Measurements from ENCODE around the gene VPS52. TPM values are rescaled to one million over a fixed set of nuclear protein-coding genes. Genes with fewer than 3 reads are reported as not detected.

VPS52 gene
- total and polyA plus RNA-seq, 9 of the 15 experiments (the other 6 are each of a cell fraction or from before 2014, with no cell fraction given): 24.4 to 103 (median 40.2) TPM

DNA sequence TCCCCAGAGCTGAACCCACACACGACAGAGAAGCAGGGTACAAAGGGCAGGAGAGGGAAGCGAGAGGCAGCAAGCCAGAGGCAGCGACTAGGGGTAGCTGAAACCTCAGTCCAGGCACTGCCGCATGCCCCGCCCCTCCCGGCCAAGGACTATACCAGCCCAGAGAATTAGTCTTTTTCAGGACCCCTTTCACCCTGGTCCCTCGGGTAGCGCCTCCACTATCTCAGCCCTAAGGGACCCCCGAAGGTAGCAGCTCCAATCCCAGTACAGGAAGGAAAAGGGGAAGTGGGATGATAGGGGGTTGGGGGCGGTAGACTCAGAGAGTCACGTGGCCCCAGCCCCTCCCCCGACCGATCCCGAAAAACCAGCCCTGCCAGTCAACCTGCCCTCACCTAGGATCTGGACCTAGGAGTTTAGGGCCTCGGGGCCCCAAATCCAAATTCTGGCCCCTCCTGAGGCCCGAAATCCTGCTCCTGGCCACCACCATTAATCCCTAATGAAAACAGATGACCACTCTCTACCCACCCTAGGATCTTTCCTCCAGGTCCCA lies 25.8 kb upstream of the VPS52 start (continued):
- TF ChIP-seq, protein P1, sequence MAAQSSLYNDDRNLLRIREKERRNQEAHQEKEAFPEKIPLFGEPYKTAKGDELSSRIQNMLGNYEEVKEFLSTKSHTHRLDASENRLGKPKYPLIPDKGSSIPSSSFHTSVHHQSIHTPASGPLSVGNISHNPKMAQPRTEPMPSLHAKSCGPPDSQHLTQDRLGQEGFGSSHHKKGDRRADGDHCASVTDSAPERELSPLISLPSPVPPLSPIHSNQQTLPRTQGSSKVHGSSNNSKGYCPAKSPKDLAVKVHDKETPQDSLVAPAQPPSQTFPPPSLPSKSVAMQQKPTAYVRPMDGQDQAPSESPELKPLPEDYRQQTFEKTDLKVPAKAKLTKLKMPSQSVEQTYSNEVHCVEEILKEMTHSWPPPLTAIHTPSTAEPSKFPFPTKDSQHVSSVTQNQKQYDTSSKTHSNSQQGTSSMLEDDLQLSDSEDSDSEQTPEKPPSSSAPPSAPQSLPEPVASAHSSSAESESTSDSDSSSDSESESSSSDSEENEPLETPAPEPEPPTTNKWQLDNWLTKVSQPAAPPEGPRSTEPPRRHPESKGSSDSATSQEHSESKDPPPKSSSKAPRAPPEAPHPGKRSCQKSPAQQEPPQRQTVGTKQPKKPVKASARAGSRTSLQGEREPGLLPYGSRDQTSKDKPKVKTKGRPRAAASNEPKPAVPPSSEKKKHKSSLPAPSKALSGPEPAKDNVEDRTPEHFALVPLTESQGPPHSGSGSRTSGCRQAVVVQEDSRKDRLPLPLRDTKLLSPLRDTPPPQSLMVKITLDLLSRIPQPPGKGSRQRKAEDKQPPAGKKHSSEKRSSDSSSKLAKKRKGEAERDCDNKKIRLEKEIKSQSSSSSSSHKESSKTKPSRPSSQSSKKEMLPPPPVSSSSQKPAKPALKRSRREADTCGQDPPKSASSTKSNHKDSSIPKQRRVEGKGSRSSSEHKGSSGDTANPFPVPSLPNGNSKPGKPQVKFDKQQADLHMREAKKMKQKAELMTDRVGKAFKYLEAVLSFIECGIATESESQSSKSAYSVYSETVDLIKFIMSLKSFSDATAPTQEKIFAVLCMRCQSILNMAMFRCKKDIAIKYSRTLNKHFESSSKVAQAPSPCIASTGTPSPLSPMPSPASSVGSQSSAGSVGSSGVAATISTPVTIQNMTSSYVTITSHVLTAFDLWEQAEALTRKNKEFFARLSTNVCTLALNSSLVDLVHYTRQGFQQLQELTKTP (IDR thresholded peaks at IDR 0.05; ENCODE audit: low read depth in 1 of 2, partially characterized antibody in 2 of 2): no peak
- no peak for TF ChIP-seq NFRKB (IDR thresholded peaks at IDR 0.05; ENCODE audit: low read depth)
- TF ChIP-seq SNIP1 (IDR thresholded peaks at IDR 0.05; ENCODE audit: low read depth): no peak
- no peak for TF ChIP-seq COPS2 (conservative IDR thresholded peaks at IDR 0.05)
- no peak for TF ChIP-seq RBM22 (IDR thresholded peaks at IDR 0.05; ENCODE audit: low read depth, low read length, poor library complexity, severe bottlenecking)
- TF ChIP-seq HDAC2 (IDR thresholded peaks at IDR 0.05): no peak
- TF ChIP-seq KLF1 (tag; IDR thresholded peaks at IDR 0.05): no peak
- no peak for TF ChIP-seq ZSCAN29 (IDR thresholded peaks at IDR 0.05)
- TF ChIP-seq, protein P2, sequence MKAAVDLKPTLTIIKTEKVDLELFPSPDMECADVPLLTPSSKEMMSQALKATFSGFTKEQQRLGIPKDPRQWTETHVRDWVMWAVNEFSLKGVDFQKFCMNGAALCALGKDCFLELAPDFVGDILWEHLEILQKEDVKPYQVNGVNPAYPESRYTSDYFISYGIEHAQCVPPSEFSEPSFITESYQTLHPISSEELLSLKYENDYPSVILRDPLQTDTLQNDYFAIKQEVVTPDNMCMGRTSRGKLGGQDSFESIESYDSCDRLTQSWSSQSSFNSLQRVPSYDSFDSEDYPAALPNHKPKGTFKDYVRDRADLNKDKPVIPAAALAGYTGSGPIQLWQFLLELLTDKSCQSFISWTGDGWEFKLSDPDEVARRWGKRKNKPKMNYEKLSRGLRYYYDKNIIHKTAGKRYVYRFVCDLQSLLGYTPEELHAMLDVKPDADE (conservative IDR thresholded peaks at IDR 0.05; ENCODE audit: control insufficient read depth, low read depth, low read length): no peak
- no peak for TF ChIP-seq FOSL1 (tag; conservative IDR thresholded peaks at IDR 0.05)
- no peak for TF ChIP-seq ZNF589 (CRISPR knock-in tag; IDR thresholded peaks at IDR 0.05; ENCODE audit: low read depth)
- TF ChIP-seq ZBTB7A (IDR thresholded peaks at IDR 0.05; ENCODE audit: borderline replicate concordance, control insufficient read depth, low read depth, low read length): peak; percentile 64; the same call in 1 of the 2 replicates
- no peak for TF ChIP-seq ZNF197 (CRISPR knock-in tag; IDR thresholded peaks at IDR 0.05; ENCODE audit: low read depth)
- TF ChIP-seq, protein P3, sequence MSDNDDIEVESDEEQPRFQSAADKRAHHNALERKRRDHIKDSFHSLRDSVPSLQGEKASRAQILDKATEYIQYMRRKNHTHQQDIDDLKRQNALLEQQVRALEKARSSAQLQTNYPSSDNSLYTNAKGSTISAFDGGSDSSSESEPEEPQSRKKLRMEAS (CRISPR knock-in tag; IDR thresholded peaks at IDR 0.05): peak; percentile 58
- TF ChIP-seq FOXA1 (IDR thresholded peaks at IDR 0.05; ENCODE audit: borderline replicate concordance): no peak
- no peak for TF ChIP-seq SREBF2 (CRISPR knock-in tag; IDR thresholded peaks at IDR 0.05)
- no peak for TF ChIP-seq HDAC6 (IDR thresholded peaks at IDR 0.05; ENCODE audit: low read depth, low read length)
- TF ChIP-seq SMARCC2 (IDR thresholded peaks at IDR 0.05; ENCODE audit: low read depth): no peak
- TF ChIP-seq, protein P4, sequence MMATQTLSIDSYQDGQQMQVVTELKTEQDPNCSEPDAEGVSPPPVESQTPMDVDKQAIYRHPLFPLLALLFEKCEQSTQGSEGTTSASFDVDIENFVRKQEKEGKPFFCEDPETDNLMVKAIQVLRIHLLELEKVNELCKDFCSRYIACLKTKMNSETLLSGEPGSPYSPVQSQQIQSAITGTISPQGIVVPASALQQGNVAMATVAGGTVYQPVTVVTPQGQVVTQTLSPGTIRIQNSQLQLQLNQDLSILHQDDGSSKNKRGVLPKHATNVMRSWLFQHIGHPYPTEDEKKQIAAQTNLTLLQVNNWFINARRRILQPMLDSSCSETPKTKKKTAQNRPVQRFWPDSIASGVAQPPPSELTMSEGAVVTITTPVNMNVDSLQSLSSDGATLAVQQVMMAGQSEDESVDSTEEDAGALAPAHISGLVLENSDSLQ (IDR thresholded peaks at IDR 0.05): peak; percentile 85
- TF ChIP-seq, protein P5, sequence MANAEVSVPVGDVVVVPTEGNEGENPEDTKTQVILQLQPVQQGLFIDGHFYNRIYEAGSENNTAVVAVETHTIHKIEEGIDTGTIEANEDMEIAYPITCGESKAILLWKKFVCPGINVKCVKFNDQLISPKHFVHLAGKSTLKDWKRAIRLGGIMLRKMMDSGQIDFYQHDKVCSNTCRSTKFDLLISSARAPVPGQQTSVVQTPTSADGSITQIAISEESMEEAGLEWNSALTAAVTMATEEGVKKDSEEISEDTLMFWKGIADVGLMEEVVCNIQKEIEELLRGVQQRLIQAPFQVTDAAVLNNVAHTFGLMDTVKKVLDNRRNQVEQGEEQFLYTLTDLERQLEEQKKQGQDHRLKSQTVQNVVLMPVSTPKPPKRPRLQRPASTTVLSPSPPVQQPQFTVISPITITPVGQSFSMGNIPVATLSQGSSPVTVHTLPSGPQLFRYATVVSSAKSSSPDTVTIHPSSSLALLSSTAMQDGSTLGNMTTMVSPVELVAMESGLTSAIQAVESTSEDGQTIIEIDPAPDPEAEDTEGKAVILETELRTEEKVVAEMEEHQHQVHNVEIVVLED (CRISPR knock-in tag; IDR thresholded peaks at IDR 0.05): no peak
- TF ChIP-seq RBM14 (IDR thresholded peaks at IDR 0.05; ENCODE audit: borderline replicate concordance, insufficient read depth, low read depth, low read length): no peak
- TF ChIP-seq TRIM28 (IDR thresholded peaks at IDR 0.05): no peak
